HEK293 (cell line): ENCODE results near the gene NME5.
A peak's percentile ranks its signal among the peaks of the same experiment; 100 is the strongest.

Source experiments
- BCL11A ChIP-seq: fragments of 450-650 bp; formaldehyde crosslinking; IDR thresholded peaks from 2 replicates; pipeline ENCODE4 v1.5.1; 2016; ENCODE audit warnings: low read depth, missing biosample characterization, missing genetic modification characterization
- BCL11B ChIP-seq: fragments of 450-650 bp; formaldehyde crosslinking; IDR thresholded peaks from 2 replicates; pipeline ENCODE4 v1.5.1; 2016; ENCODE audit warnings: low read depth, missing biosample characterization, missing genetic modification characterization
- EGR2 ChIP-seq: fragments of 450-650 bp; formaldehyde crosslinking; IDR thresholded peaks from 2 replicates; pipeline ENCODE4 v1.5.1; 2016; ENCODE audit warnings: low read depth, missing biosample characterization, missing genetic modification characterization
- GLIS1 ChIP-seq: fragments of 450-650 bp; formaldehyde crosslinking; IDR thresholded peaks from 2 replicates; pipeline ENCODE4 v1.5.1; 2016; ENCODE audit warnings: missing biosample characterization, missing genetic modification characterization
- HOXA7 ChIP-seq: sonication (generic); formaldehyde crosslinking; IDR thresholded peaks from 2 replicates; pipeline ENCODE4 v1.8.1; 2022; ENCODE audit warnings: missing genetic modification reagents, borderline replicate concordance
- KLF10 ChIP-seq: fragments of 450-650 bp; IDR thresholded peaks from 2 replicates; pipeline ENCODE4 v1.5.1; 2018; ENCODE audit warnings: missing biosample characterization, mild to moderate bottlenecking, missing genetic modification characterization
- KLF16 ChIP-seq: fragments of 450-650 bp; formaldehyde crosslinking; IDR thresholded peaks from 2 replicates; pipeline ENCODE4 v1.5.1; 2017; ENCODE audit warnings: missing biosample characterization, missing genetic modification characterization
- MEIS1 ChIP-seq: sonication (generic); formaldehyde crosslinking; IDR thresholded peaks from 2 replicates; pipeline ENCODE4 v1.8.1; 2022; ENCODE audit warnings: missing genetic modification reagents, mild to moderate bottlenecking, borderline replicate concordance
- MYNN ChIP-seq: fragments of 450-650 bp; formaldehyde crosslinking; IDR thresholded peaks from 2 replicates; pipeline ENCODE4 v1.5.1; 2016; ENCODE audit warnings: missing biosample characterization, missing genetic modification characterization, borderline replicate concordance
- PATZ1 ChIP-seq: fragments of 450-650 bp; formaldehyde crosslinking; IDR thresholded peaks from 2 replicates; pipeline ENCODE4 v1.5.1; 2016; ENCODE audit warnings: missing biosample characterization, missing genetic modification characterization
- WT1 ChIP-seq: fragments of 450-650 bp; formaldehyde crosslinking; IDR thresholded peaks from 2 replicates; pipeline ENCODE4 v1.5.1; 2016; ENCODE audit warnings: missing biosample characterization, missing genetic modification characterization
- YY2 ChIP-seq: fragments of 450-650 bp; formaldehyde crosslinking; IDR thresholded peaks from 2 replicates; pipeline ENCODE4 v1.5.1; 2016; ENCODE audit warnings: missing biosample characterization, missing genetic modification characterization
- ZBTB10 ChIP-seq: fragments of 450-650 bp; formaldehyde crosslinking; IDR thresholded peaks from 2 replicates; pipeline ENCODE4 v1.5.1; 2016; ENCODE audit warnings: missing biosample characterization, missing genetic modification characterization
- ZBTB17 ChIP-seq: fragments of 450-650 bp; formaldehyde crosslinking; IDR thresholded peaks from 2 replicates; pipeline ENCODE4 v1.5.1; 2016; ENCODE audit warnings: missing biosample characterization, missing genetic modification characterization
- ZBTB7A ChIP-seq: fragments of 450-650 bp; formaldehyde crosslinking; IDR thresholded peaks from 2 replicates; pipeline ENCODE4 v1.5.1; 2016; ENCODE audit warnings: low read depth, missing biosample characterization, missing genetic modification characterization
- ZEB2 ChIP-seq: fragments of 450-650 bp; formaldehyde crosslinking; IDR thresholded peaks from 2 replicates; pipeline ENCODE4 v1.5.1; 2016; ENCODE audit warnings: missing biosample characterization, missing genetic modification characterization
- ZIC2 ChIP-seq: fragments of 450-650 bp; formaldehyde crosslinking; IDR thresholded peaks from 2 replicates; pipeline ENCODE4 v1.5.1; 2016; ENCODE audit warnings: missing biosample characterization, missing genetic modification characterization
- ZNF10 ChIP-seq: fragments of 450-650 bp; formaldehyde crosslinking; IDR thresholded peaks from 2 replicates; pipeline ENCODE4 v1.5.1; 2017; ENCODE audit warnings: missing biosample characterization, missing genetic modification characterization
- ZNF132 ChIP-seq: fragments of 450-650 bp; formaldehyde crosslinking; IDR thresholded peaks from 2 replicates; pipeline ENCODE4 v1.5.1; 2017; ENCODE audit warnings: missing biosample characterization, missing genetic modification characterization, borderline replicate concordance
- ZNF133 ChIP-seq: fragments of 450-650 bp; formaldehyde crosslinking; IDR thresholded peaks from 2 replicates; pipeline ENCODE4 v1.5.1; 2016; ENCODE audit warnings: missing biosample characterization, missing genetic modification characterization
- ZNF146 ChIP-seq: fragments of 450-650 bp; formaldehyde crosslinking; IDR thresholded peaks from 2 replicates; pipeline ENCODE4 v1.5.1; 2016; ENCODE audit warnings: missing biosample characterization, missing genetic modification characterization
- ZNF157 ChIP-seq: fragments of 450-650 bp; formaldehyde crosslinking; IDR thresholded peaks from 2 replicates; pipeline ENCODE4 v1.5.1; 2016; ENCODE audit warnings: missing biosample characterization, missing genetic modification characterization
- ZNF248 ChIP-seq: fragments of 450-650 bp; formaldehyde crosslinking; IDR thresholded peaks from 2 replicates; pipeline ENCODE4 v1.5.1; 2017; ENCODE audit warnings: missing biosample characterization, missing genetic modification characterization
- ZNF302 ChIP-seq: fragments of 450-650 bp; formaldehyde crosslinking; IDR thresholded peaks from 2 replicates; pipeline ENCODE4 v1.5.1; 2016; ENCODE audit warnings: missing biosample characterization, missing genetic modification characterization, low read depth
- ZNF394 ChIP-seq: fragments of 450-650 bp; formaldehyde crosslinking; IDR thresholded peaks from 2 replicates; pipeline ENCODE4 v1.5.1; 2016; ENCODE audit warnings: missing biosample characterization, missing genetic modification characterization, mild to moderate bottlenecking, moderate library complexity, borderline replicate concordance
- ZNF416 ChIP-seq: fragments of 450-650 bp; formaldehyde crosslinking; IDR thresholded peaks from 2 replicates; pipeline ENCODE4 v1.5.1; 2016; ENCODE audit warnings: missing biosample characterization, missing genetic modification characterization
- ZNF423 ChIP-seq: fragments of 450-650 bp; formaldehyde crosslinking; IDR thresholded peaks from 2 replicates; pipeline ENCODE4 v1.5.1; 2016; ENCODE audit warnings: missing biosample characterization, missing genetic modification characterization
- ZNF514 ChIP-seq: fragments of 450-650 bp; formaldehyde crosslinking; IDR thresholded peaks from 2 replicates; pipeline ENCODE4 v1.5.1; 2016; ENCODE audit warnings: missing biosample characterization, missing genetic modification characterization
- ZNF585B ChIP-seq: fragments of 450-650 bp; formaldehyde crosslinking; IDR thresholded peaks from 2 replicates; pipeline ENCODE4 v1.5.1; 2016; ENCODE audit warnings: missing biosample characterization, missing genetic modification characterization
- ZNF623 ChIP-seq: fragments of 450-650 bp; formaldehyde crosslinking; IDR thresholded peaks from 2 replicates; pipeline ENCODE4 v1.5.1; 2016; ENCODE audit warnings: missing biosample characterization, missing genetic modification characterization
- ZNF626 ChIP-seq: fragments of 450-650 bp; sonication (Bioruptor Pico); formaldehyde crosslinking; IDR thresholded peaks from 2 replicates; pipeline ENCODE4 v1.5.1; 2018; ENCODE audit warnings: missing biosample characterization, missing genetic modification characterization, inconsistent platforms
- ZNF707 ChIP-seq: fragments of 450-650 bp; formaldehyde crosslinking; IDR thresholded peaks from 2 replicates; pipeline ENCODE4 v1.5.1; 2016; ENCODE audit warnings: missing biosample characterization, missing genetic modification characterization
- ZNF747 ChIP-seq: fragments of 450-650 bp; formaldehyde crosslinking; IDR thresholded peaks from 2 replicates; pipeline ENCODE4 v1.5.1; 2016; ENCODE audit warnings: missing biosample characterization, missing genetic modification characterization
- ZNF792 ChIP-seq: fragments of 450-650 bp; formaldehyde crosslinking; IDR thresholded peaks from 2 replicates; pipeline ENCODE4 v1.5.1; 2016; ENCODE audit warnings: missing biosample characterization, missing genetic modification characterization
- ZNF837 ChIP-seq: fragments of 450-650 bp; formaldehyde crosslinking; IDR thresholded peaks from 2 replicates; pipeline ENCODE4 v1.5.1; 2016; ENCODE audit warnings: missing biosample characterization, missing genetic modification characterization
- ZSCAN16 ChIP-seq: fragments of 450-650 bp; formaldehyde crosslinking; IDR thresholded peaks from 2 replicates; pipeline ENCODE4 v1.5.1; 2016; ENCODE audit warnings: missing biosample characterization, missing genetic modification characterization
- ZSCAN18 ChIP-seq: fragments of 450-650 bp; formaldehyde crosslinking; IDR thresholded peaks from 2 replicates; pipeline ENCODE4 v1.5.1; 2016; ENCODE audit warnings: missing biosample characterization, missing genetic modification characterization
- ZSCAN4 ChIP-seq: fragments of 450-650 bp; formaldehyde crosslinking; IDR thresholded peaks from 2 replicates; pipeline ENCODE4 v1.5.1; 2017; ENCODE audit warnings: missing biosample characterization, missing genetic modification characterization

NME5 gene

GRCh38 chr5:138128334-138128733 is 10.9 kb downstream of the NME5 start (continued):
- TF ChIP-seq ZNF394 (tag by site-specific recombination) = no peak
- TF ChIP-seq ZNF585B (tag by site-specific recombination) = no peak
- no peak for TF ChIP-seq ZBTB10 (tag by site-specific recombination)
- TF ChIP-seq ZNF747 (tag by site-specific recombination) = no peak
- TF ChIP-seq ZNF146 = no peak
- no peak for TF ChIP-seq HOXA7 (CRISPR knock-in tag)
- TF ChIP-seq ZNF707 (tag by site-specific recombination) = no peak
- no peak for TF ChIP-seq KLF16 (tag by site-specific recombination)
- TF ChIP-seq WT1 = peak; percentile 75
- no peak for TF ChIP-seq ZNF10 (tag by site-specific recombination)
- peak; percentile 68; the same call in 1 of the 2 replicates for TF ChIP-seq ZEB2 (tag by site-specific recombination)
- no peak for TF ChIP-seq MEIS1 (CRISPR knock-in tag)
- no peak for TF ChIP-seq ZIC2 (tag by site-specific recombination)
- TF ChIP-seq ZNF302 (tag by site-specific recombination) = no peak
- TF ChIP-seq ZNF132 (tag by site-specific recombination) = no peak
- no peak for TF ChIP-seq ZNF248
- no peak for TF ChIP-seq ZSCAN16 (tag by site-specific recombination)
- no peak for TF ChIP-seq ZBTB17 (tag by site-specific recombination)
- TF ChIP-seq ZNF623 (tag by site-specific recombination) = no peak
- no peak for TF ChIP-seq ZNF423 (tag by site-specific recombination)
- no peak for TF ChIP-seq MYNN
- no peak for TF ChIP-seq ZNF837 (tag by site-specific recombination)
- no peak for TF ChIP-seq PATZ1
- no peak for TF ChIP-seq ZNF157 (tag by site-specific recombination)
- TF ChIP-seq BCL11B (tag by site-specific recombination) = no peak
- peak; percentile 30; the same call in 1 of the 2 replicates for TF ChIP-seq BCL11A
- TF ChIP-seq ZSCAN4 = no peak
- no peak for TF ChIP-seq ZNF416 (tag by site-specific recombination)
- no peak for TF ChIP-seq ZNF792 (tag by site-specific recombination)
- no peak for TF ChIP-seq ZNF626 (tag by site-specific recombination)
- no peak for TF ChIP-seq EGR2 (tag by site-specific recombination)
- no peak; the same call in 1 of the 2 replicates for TF ChIP-seq GLIS1 (tag by site-specific recombination)
- TF ChIP-seq ZNF514 = no peak
- no peak for TF ChIP-seq ZNF133 (tag by site-specific recombination)
- TF ChIP-seq YY2 (tag by site-specific recombination) = no peak
- no peak for TF ChIP-seq ZSCAN18
- no peak for TF ChIP-seq KLF10 (tag by site-specific recombination)
- TF ChIP-seq ZBTB7A (tag by site-specific recombination) = no peak
